IMR-90 (cell line): ENCODE data around the gene HEPHL1. TPM values are rescaled to one million over a fixed set of nuclear protein-coding genes. Genes with fewer than 3 reads are reported as not detected.

Experiments
- ATAC-seq: fragments of 200-7000 bp; cut with Tn5 transposase; 2 replicates; pipeline ENCODE4 v1.9.1; 2020; ENCODE audit warnings: low read depth, mild to moderate bottlenecking, moderate library complexity
- BruUV-seq: library from RNA; stranded (reverse); fragments of 400-500 nt; replicated peaks from 2 replicates; lab custom pipeline; 2021; lab: Mats Ljungman, UMichigan
- CTCF ChIA-PET: fragments of 300-600 bp; formaldehyde crosslinking; extraction: SDS; loops from one replicate; lab custom pipeline; 2021; ENCODE audit warnings: antibody characterized with exemption; lab: Yijun Ruan, JAX
- POLR2A ChIA-PET: fragments of 300-600 bp; sonication (Branson Sonifier 250); formaldehyde crosslinking; loops from one replicate; lab custom pipeline; 2022; ENCODE audit warnings: antibody characterized with exemption; ENCODE audit not compliant: unreplicated experiment; lab: Charles Lee
- DNase-seq: peaks from one replicate; pipeline ENCODE4 v3.0.0; 2013
- H2AFZ ChIP-seq: replicated peaks from 2 replicates; pipeline ENCODE3; 2013; ENCODE audit warnings: low read length, mild to moderate bottlenecking; ENCODE audit not compliant: poor library complexity
- H2AK5ac ChIP-seq: 2 replicates; pipeline ENCODE4 v1.6.1; 2013; ENCODE audit warnings: low read depth, low read length, inconsistent platforms
- H2AK9ac ChIP-seq: replicated peaks from 2 replicates; pipeline ENCODE3; 2013; ENCODE audit warnings: mild to moderate bottlenecking, low read depth, low read length, moderate library complexity; ENCODE audit not compliant: poor library complexity
- H2BK120ac ChIP-seq: 2 replicates; pipeline ENCODE4 v1.6.1; 2013; ENCODE audit warnings: low read depth, low read length, inconsistent platforms
- H2BK15ac ChIP-seq: 3 replicates; pipeline ENCODE4 v1.6.1; 2013; ENCODE audit warnings: low read depth, low read length, inconsistent platforms
- H2BK20ac ChIP-seq: 2 replicates; pipeline ENCODE4 v1.6.1; 2013; ENCODE audit warnings: low read depth, mild to moderate bottlenecking, inconsistent platforms, low read length, moderate library complexity
- H2BK5ac ChIP-seq: 2 replicates; pipeline ENCODE4 v1.6.1; 2013; ENCODE audit warnings: mild to moderate bottlenecking, low read depth, low read length, inconsistent platforms; ENCODE audit not compliant: poor library complexity, severe bottlenecking
- H3K14ac ChIP-seq: replicated peaks from 2 replicates; pipeline ENCODE4 v1.6.1; 2013; ENCODE audit warnings: low read depth, low read length, inconsistent platforms
- H3K18ac ChIP-seq: 2 replicates; pipeline ENCODE4 v1.6.1; 2013; ENCODE audit warnings: low read depth, low read length, control low read depth
- H3K23ac ChIP-seq: 2 replicates; pipeline ENCODE4 v1.6.1; 2013; ENCODE audit warnings: low read depth, low read length, inconsistent platforms
- H3K27ac ChIP-seq: 2 replicates; pipeline ENCODE4 v1.5.1; 2013; ENCODE audit warnings: mild to moderate bottlenecking, control low read depth, low read length; ENCODE audit not compliant: insufficient read depth
- H3K27me3 ChIP-seq: 2 replicates; pipeline ENCODE4 v1.6.1; 2013; ENCODE audit warnings: low read length; ENCODE audit not compliant: control insufficient read depth, insufficient read depth
- H3K36me3 ChIP-seq: 2 replicates; pipeline ENCODE4 v1.6.1; 2013; ENCODE audit warnings: low read length, mixed read lengths; ENCODE audit not compliant: control insufficient read depth, insufficient read depth
- H3K4ac ChIP-seq: 2 replicates; pipeline ENCODE4 v1.6.1; 2013; ENCODE audit warnings: low read depth, low read length, inconsistent platforms
- H3K4me1 ChIP-seq: 2 replicates; pipeline ENCODE4 v1.6.1; 2013; ENCODE audit warnings: low read length, mixed read lengths; ENCODE audit not compliant: control insufficient read depth, insufficient read depth
- H3K4me2 ChIP-seq: 2 replicates; pipeline ENCODE4 v1.6.1; 2013; ENCODE audit warnings: low read depth, mild to moderate bottlenecking, control low read depth, low read length, moderate library complexity
- H3K4me3 ChIP-seq: 2 replicates; pipeline ENCODE4 v1.5.1; 2013; ENCODE audit warnings: low read depth, mild to moderate bottlenecking, control low read depth, low read length, moderate library complexity; ENCODE audit not compliant: insufficient read depth
- H3K56ac ChIP-seq: 2 replicates; pipeline ENCODE4 v1.6.1; 2013; ENCODE audit warnings: low read length, inconsistent platforms; ENCODE audit not compliant: insufficient read depth; ENCODE audit errors: extremely low read depth
- H3K79me1 ChIP-seq, 2 experiments: 2 replicates each; pipeline ENCODE4 v1.6.1; 2013; ENCODE audit warnings: low read length in 2 of 2, inconsistent platforms in 1 of 2, low read depth in 1 of 2
- H3K9ac ChIP-seq: 2 replicates; pipeline ENCODE4 v1.6.1; 2013; ENCODE audit warnings: low read depth, low read length, control low read depth
- H3K9me1 ChIP-seq: 2 replicates; pipeline ENCODE4 v1.6.1; 2013; ENCODE audit warnings: low read length, inconsistent platforms; ENCODE audit not compliant: insufficient read depth
- H3K9me3 ChIP-seq: 2 replicates; pipeline ENCODE4 v1.6.1; 2013; ENCODE audit warnings: low read length; ENCODE audit not compliant: control insufficient read depth, insufficient read depth
- H4K20me1 ChIP-seq: 2 replicates; pipeline ENCODE4 v1.6.1; 2013; ENCODE audit warnings: low read length, inconsistent platforms; ENCODE audit not compliant: insufficient read depth
- H4K5ac ChIP-seq: 2 replicates; pipeline ENCODE4 v1.6.1; 2013; ENCODE audit warnings: mild to moderate bottlenecking, low read depth, low read length, control low read depth
- H4K8ac ChIP-seq, 2 experiments: 2 replicates each; pipeline ENCODE4 v1.6.1; 2013; ENCODE audit warnings: low read depth in 2 of 2, low read length in 2 of 2, control low read depth in 1 of 2, inconsistent platforms in 1 of 2
- H4K91ac ChIP-seq: 2 replicates; pipeline ENCODE4 v1.6.1; 2013; ENCODE audit warnings: low read depth, low read length, inconsistent platforms; ENCODE audit not compliant: insufficient read depth
- BHLHE40 ChIP-seq: fragments of 150-350 bp; IDR thresholded peaks from 2 replicates; pipeline ENCODE4 v1.6.1; 2016; ENCODE audit warnings: mild to moderate bottlenecking, low read depth, low read length
- CEBPB ChIP-seq: IDR thresholded peaks from 2 replicates; pipeline ENCODE4 v1.6.1; 2012; ENCODE audit warnings: low read depth, low read length, improper control_type of control experiment
- CTCF ChIP-seq: conservative IDR thresholded peaks from 2 replicates; pipeline ENCODE4 v1.5.1; 2012; ENCODE audit warnings: mild to moderate bottlenecking, low read depth, low read length, improper control_type of control experiment
- ELK1 ChIP-seq: fragments of 150-350 bp; IDR thresholded peaks from 2 replicates; pipeline ENCODE4 v1.6.1; 2016; ENCODE audit warnings: low read depth, mild to moderate bottlenecking, low read length, moderate library complexity, borderline replicate concordance
- FOS ChIP-seq: fragments of 150-350 bp; IDR thresholded peaks from 2 replicates; pipeline ENCODE4 v1.6.1; 2016; ENCODE audit warnings: low read depth, low read length
- MAFK ChIP-seq: IDR thresholded peaks from 2 replicates; pipeline ENCODE4 v1.6.1; 2012; ENCODE audit warnings: low read depth, low read length, improper control_type of control experiment
- MAZ ChIP-seq: IDR thresholded peaks from 2 replicates; pipeline ENCODE4 v1.6.1; 2012; ENCODE audit warnings: low read depth, mild to moderate bottlenecking, low read length, improper control_type of control experiment, moderate library complexity, borderline replicate concordance
- MXI1 ChIP-seq: IDR thresholded peaks from 2 replicates; pipeline ENCODE4 v1.6.1; 2012; ENCODE audit warnings: low read depth, mild to moderate bottlenecking, low read length, moderate library complexity, borderline replicate concordance
- NFE2L2 ChIP-seq: fragments of 150-350 bp; IDR thresholded peaks from 2 replicates; pipeline ENCODE4 v1.6.1; 2016; ENCODE audit warnings: low read depth, mild to moderate bottlenecking, low read length
- RAD21 ChIP-seq: IDR thresholded peaks from 2 replicates; pipeline ENCODE4 v1.6.1; 2012; ENCODE audit warnings: low read length, improper control_type of control experiment
- RCOR1 ChIP-seq: IDR thresholded peaks from 2 replicates; pipeline ENCODE4 v1.6.1; 2012; ENCODE audit warnings: mild to moderate bottlenecking, low read length, improper control_type of control experiment; ENCODE audit not compliant: insufficient replicate concordance
- RFX5 ChIP-seq: IDR thresholded peaks from 2 replicates; pipeline ENCODE4 v1.8.0; 2012; ENCODE audit warnings: low read depth, mild to moderate bottlenecking, low read length, moderate library complexity
- SMC3 ChIP-seq: fragments of 150-350 bp; IDR thresholded peaks from 2 replicates; pipeline ENCODE4 v1.6.1; 2016; ENCODE audit warnings: low read depth, mild to moderate bottlenecking, antibody characterized with exemption, low read length, moderate library complexity
- USF2 ChIP-seq: fragments of 150-350 bp; IDR thresholded peaks from 2 replicates; pipeline ENCODE4 v1.6.1; 2017; ENCODE audit warnings: mild to moderate bottlenecking, antibody characterized with exemption, low read length, low read depth
- WGBS, 2 experiments: methylation state at CpG; one replicate each; pipeline versions ENCODE4 v1.1.5 to v1.1.7; 2013; ENCODE audit warnings: missing lambda C conversion rate in 2 of 2; ENCODE audit not compliant: insufficient read length in 1 of 2; ENCODE audit errors: extremely low coverage in 2 of 2; 5-methylcytosine and 5-hydroxymethylcytosine counted together
- dilution Hi-C: fragments of 300-500 bp; cut with HindIII; formaldehyde crosslinking; loops from one replicate; pipeline ENCODE4 v1.14.3; 2018; ENCODE audit warnings: low sequenced_read_pairs; ENCODE audit not compliant: unreplicated experiment
- in situ Hi-C: fragments of 300-500 bp; cut with MboI; formaldehyde crosslinking; loops from 3 replicates; pipeline ENCODE4 v1.14.3; 2019; ENCODE audit warnings: low sequenced_read_pairs, inconsistent platforms, mixed read lengths
- intact Hi-C: fragments of 100-400 bp; cut with micrococcal nuclease; formaldehyde crosslinking; loops from 2 replicates; pipeline ENCODE4 v1.10.0; 2022
- polyA plus RNA-seq, 3 experiments: library from polyadenylated mRNA; depleted of rRNA; stranded (reverse); fragments of >200 nt; gene quantifications; 2 replicates each; pipeline ENCODE4 v1.2.3, GENCODE V29; 2012; ENCODE audit warnings: low replicate concordance in 1 of 3
- total RNA-seq: library from RNA; depleted of rRNA; stranded (reverse); fragments of >200 nt; gene quantifications from 2 replicates; pipeline ENCODE4 v1.2.3, GENCODE V29; 2012

HEPHL1 gene
- total and polyA plus RNA-seq, 2 of the 4 experiments (the other 2 are of a cell fraction): under 0.01 to 0.02 TPM

GRCh38 chr11:94027210-94027609, 6.1 kb downstream of the HEPHL1 start:
- no peak overlapping the region for H3K9ac ChIP-seq
- H3K36me3 ChIP-seq: no peaks in the 10 kb centered on the region
- ChIA-PET CTCF (no interaction called here), POLR2A (no interaction called here)
- no peak overlapping the region for H2AK9ac ChIP-seq
- no peak overlapping the region for H2AK5ac ChIP-seq
- H3K4me2 ChIP-seq: no peak overlapping the region
- dilution Hi-C loops: no loop called here
- no TSS peak for BruUV-seq
- TF ChIP-seq FOS (no peak), SMC3 (no peak), ELK1 (no peak), RFX5 (no peak), RCOR1 (no peak), USF2 (no peak), RAD21 (no peak), NFE2L2 (no peak), BHLHE40 (no peak), MAFK (no peak), MXI1 (no peak), CTCF (no peak), MAZ (no peak), CEBPB (no peak)
- H3K14ac ChIP-seq: no peak overlapping the region
- DNase-seq (no peak), ATAC-seq (no peak)
- H3K4ac ChIP-seq: no peak overlapping the region
- in situ Hi-C loops: no loop called here
- WGBS, 2 experiments: 80% methylated on average over 2 of the region's 5 CpGs; no CpG with 5 or more reads in 1 of the 2 experiments
- no peak overlapping the region for H4K5ac ChIP-seq
- H3K9me3 ChIP-seq: no peaks in the 10 kb centered on the region; the same call in 1 of the 2 replicates
- H2BK20ac ChIP-seq: no peak overlapping the region
- H3K18ac ChIP-seq: no peak overlapping the region
- H2BK120ac ChIP-seq: no peak overlapping the region
- H3K79me1 ChIP-seq: no peaks in the 10 kb centered on the region
- H3K9me1 ChIP-seq: no peaks in the 10 kb centered on the region
- H3K4me3 ChIP-seq: no peak overlapping the region
- no peak overlapping the region for H3K56ac ChIP-seq
- no peaks in the 10 kb centered on the region for H3K27me3 ChIP-seq
- H2BK15ac ChIP-seq: no peak overlapping the region
- no peaks in the 10 kb centered on the region; the same call in 1 of the 2 replicates for H3K4me1 ChIP-seq
- no peak overlapping the region for H2AFZ ChIP-seq
- H4K8ac ChIP-seq: no peak overlapping the region
- H4K91ac ChIP-seq: no peak overlapping the region
- no peak overlapping the region for H3K27ac ChIP-seq
- H3K23ac ChIP-seq: no peak overlapping the region
- H4K20me1 ChIP-seq: no peaks in the 10 kb centered on the region
- H2BK5ac ChIP-seq: no peak overlapping the region
- intact Hi-C loops: no loop called here
